Measurements from ENCODE around the gene NFKBIA.

DNA sequence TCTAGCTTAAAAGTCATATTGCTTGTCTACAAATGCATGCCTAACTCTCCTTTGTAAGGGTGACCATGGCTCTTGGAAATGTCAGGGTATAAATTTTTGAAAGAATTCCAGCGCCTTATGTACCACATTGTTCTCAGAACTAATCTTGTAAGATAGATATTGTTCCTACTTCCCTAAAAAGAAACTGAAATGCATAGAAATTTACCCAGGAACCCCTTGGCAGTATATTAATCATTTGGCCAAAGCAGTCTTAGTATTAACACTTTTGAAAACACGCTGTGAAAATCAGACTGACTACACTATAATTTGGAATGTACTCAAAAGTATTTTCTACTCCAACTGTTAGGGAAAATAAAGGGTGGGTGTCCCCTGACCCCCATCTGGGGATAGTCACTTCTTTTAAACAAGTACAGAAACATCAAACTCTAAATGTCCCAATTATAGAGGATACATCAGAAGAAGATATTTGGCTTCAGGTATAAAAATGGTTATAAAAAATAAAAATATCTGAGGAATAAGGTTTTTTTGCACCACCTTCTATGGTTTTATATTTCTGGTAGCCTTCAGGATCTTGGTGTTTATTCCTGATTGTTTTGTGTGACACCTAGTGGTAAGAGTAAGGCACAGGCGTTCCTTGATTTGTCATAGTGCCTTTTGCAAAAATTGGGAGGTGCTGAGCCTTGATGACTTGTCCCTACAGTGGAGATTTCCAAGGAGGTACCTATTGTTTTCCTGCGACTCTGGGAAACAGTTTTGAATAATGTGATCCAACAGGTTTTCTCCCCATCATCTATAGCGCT lies 2.2 kb upstream of the NFKBIA start:
- TF ChIP-seq CTCF (IDR thresholded peaks at IDR 0.05) = peak; percentile 76
- TF ChIP-seq POLR2AphosphoS5 (IDR thresholded peaks at IDR 0.05; ENCODE audit: low read depth, low read length) = no peak
- TF ChIP-seq, protein P1, sequence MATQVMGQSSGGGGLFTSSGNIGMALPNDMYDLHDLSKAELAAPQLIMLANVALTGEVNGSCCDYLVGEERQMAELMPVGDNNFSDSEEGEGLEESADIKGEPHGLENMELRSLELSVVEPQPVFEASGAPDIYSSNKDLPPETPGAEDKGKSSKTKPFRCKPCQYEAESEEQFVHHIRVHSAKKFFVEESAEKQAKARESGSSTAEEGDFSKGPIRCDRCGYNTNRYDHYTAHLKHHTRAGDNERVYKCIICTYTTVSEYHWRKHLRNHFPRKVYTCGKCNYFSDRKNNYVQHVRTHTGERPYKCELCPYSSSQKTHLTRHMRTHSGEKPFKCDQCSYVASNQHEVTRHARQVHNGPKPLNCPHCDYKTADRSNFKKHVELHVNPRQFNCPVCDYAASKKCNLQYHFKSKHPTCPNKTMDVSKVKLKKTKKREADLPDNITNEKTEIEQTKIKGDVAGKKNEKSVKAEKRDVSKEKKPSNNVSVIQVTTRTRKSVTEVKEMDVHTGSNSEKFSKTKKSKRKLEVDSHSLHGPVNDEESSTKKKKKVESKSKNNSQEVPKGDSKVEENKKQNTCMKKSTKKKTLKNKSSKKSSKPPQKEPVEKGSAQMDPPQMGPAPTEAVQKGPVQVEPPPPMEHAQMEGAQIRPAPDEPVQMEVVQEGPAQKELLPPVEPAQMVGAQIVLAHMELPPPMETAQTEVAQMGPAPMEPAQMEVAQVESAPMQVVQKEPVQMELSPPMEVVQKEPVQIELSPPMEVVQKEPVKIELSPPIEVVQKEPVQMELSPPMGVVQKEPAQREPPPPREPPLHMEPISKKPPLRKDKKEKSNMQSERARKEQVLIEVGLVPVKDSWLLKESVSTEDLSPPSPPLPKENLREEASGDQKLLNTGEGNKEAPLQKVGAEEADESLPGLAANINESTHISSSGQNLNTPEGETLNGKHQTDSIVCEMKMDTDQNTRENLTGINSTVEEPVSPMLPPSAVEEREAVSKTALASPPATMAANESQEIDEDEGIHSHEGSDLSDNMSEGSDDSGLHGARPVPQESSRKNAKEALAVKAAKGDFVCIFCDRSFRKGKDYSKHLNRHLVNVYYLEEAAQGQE (IDR thresholded peaks at IDR 0.05; ENCODE audit: insufficient read depth in 1 of 2, low read depth in 2 of 2, low read length in 1 of 2) = no peak
- no peak for TF ChIP-seq SIN3A (IDR thresholded peaks at IDR 0.05; ENCODE audit: borderline replicate concordance, insufficient read depth, low read depth, low read length)

Data from Panc1 (cell line).